Cortex of kidney (tissue), 1 donor: ENCODE measurements around the gene AGGF1.
"Not testable (repeated sequence)": the region's sequence is repeated elsewhere in the genome, so short reads cannot be mapped to it uniquely, and the experiment has no call there.

Experiments
- DNase-seq: peaks from one replicate; lab custom pipeline; 2025; lab: John Stamatoyannopoulos, UW

AGGF1 gene

GRCh38 chr5:77087484-77088261, 57.5 kb downstream of the AGGF1 start:
- DNase-seq, result no peak

GRCh38 chr5:77095189-77095588, 65.0 kb downstream of the AGGF1 start:
- no peak for DNase-seq

- no peak for DNase-seq
Measured at GRCh38 chr5:77101298-77101697, 71.1 kb downstream of the AGGF1 start.

GRCh38 chr5:77102549-77102948, 72.3 kb downstream of the AGGF1 start:
- DNase-seq, result no peak

- DNase-seq, result no peak
Measured at GRCh38 chr5:77103457-77103856, 73.3 kb downstream of the AGGF1 start.

GRCh38 chr5:77104813-77105212, 74.6 kb downstream of the AGGF1 start:
- no peak for DNase-seq

GRCh38 chr5:77107035-77107434, 76.8 kb downstream of the AGGF1 start:
- DNase-seq, result not testable (repeated sequence)
